Activated CD8-positive, alpha-beta memory T cell treated with anti-CD3 and anti-CD28 coated beads, Interleukin-2, amount 50 U/mL, for 24 hours (primary cell): ENCODE measurements around the gene DDAH1.

Experiments
- DNase-seq: peaks from one replicate; pipeline ENCODE4 v3.0.0-alpha.2; 2020; ENCODE audit errors: extremely low read depth

The DDAH1 gene

GRCh38 chr1:85440612-85441011 is 24.3 kb downstream of the DDAH1 start:
- DNase-seq, result no peak

GRCh38 chr1:85438353-85438752 is 26.6 kb downstream of the DDAH1 start:
- DNase-seq, result no peak

GRCh38 chr1:85437139-85437538 is 27.8 kb downstream of the DDAH1 start:
- DNase-seq, result no peak

- no peak for DNase-seq
These were observed 31.9 kb downstream of the DDAH1 start for GRCh38 chr1:85433096-85433495.

GRCh38 chr1:85428471-85429089 is 36.4 kb downstream of the DDAH1 start:
- DNase-seq, result no peak

GRCh38 chr1:85427849-85428248 is 37.1 kb downstream of the DDAH1 start:
- no peak for DNase-seq

GRCh38 chr1:85427331-85427730 is 37.6 kb downstream of the DDAH1 start:
- no peak for DNase-seq

- no peak for DNase-seq
These were observed 43.8 kb downstream of the DDAH1 start for GRCh38 chr1:85421179-85421578.

GRCh38 chr1:85420199-85420598 is 44.8 kb downstream of the DDAH1 start:
- no peak for DNase-seq

GRCh38 chr1:85417876-85418275 is 47.1 kb downstream of the DDAH1 start:
- DNase-seq, result no peak

GRCh38 chr1:85417017-85417416 is 47.9 kb downstream of the DDAH1 start:
- DNase-seq, result no peak

- DNase-seq, result no peak
These were observed 51.8 kb downstream of the DDAH1 start for GRCh38 chr1:85413169-85413568.

GRCh38 chr1:85411567-85412305 is 53.2 kb downstream of the DDAH1 start:
- no peak for DNase-seq

GRCh38 chr1:85409516-85409915 is 55.4 kb downstream of the DDAH1 start:
- no peak for DNase-seq

GRCh38 chr1:85407746-85408377 is 57.1 kb downstream of the DDAH1 start:
- DNase-seq, result no peak

GRCh38 chr1:85406887-85407533 is 57.9 kb downstream of the DDAH1 start:
- no peak for DNase-seq

- no peak for DNase-seq
These were observed 58.9 kb downstream of the DDAH1 start for GRCh38 chr1:85406081-85406480.

GRCh38 chr1:85404408-85404807 is 60.6 kb downstream of the DDAH1 start:
- no peak for DNase-seq

- no peak for DNase-seq
These were observed 66.4 kb downstream of the DDAH1 start for GRCh38 chr1:85398391-85399064.

GRCh38 chr1:85397490-85398032 is 67.4 kb downstream of the DDAH1 start:
- DNase-seq, result no peak

GRCh38 chr1:85396194-85396593 is 68.8 kb downstream of the DDAH1 start:
- no peak for DNase-seq

- no peak for DNase-seq
These were observed 70.8 kb downstream of the DDAH1 start for GRCh38 chr1:85394130-85394529.
